ES-I3 (cell line): ENCODE results near the gene NDUFAF5.
"Not testable (repeated sequence)": the region's sequence is repeated elsewhere in the genome, so short reads cannot be mapped to it uniquely, and the experiment has no call there.

ENCODE experiments used
- H3K36me3 ChIP-seq: 2 replicates; pipeline ENCODE4 v1.6.1; 2013; ENCODE audit warnings: mild to moderate bottlenecking, low read length, control low read depth, moderate library complexity; ENCODE audit not compliant: insufficient read depth
- H3K4me1 ChIP-seq: 2 replicates; pipeline ENCODE4 v1.6.1; 2013; ENCODE audit warnings: mild to moderate bottlenecking, control low read depth, low read length; ENCODE audit not compliant: insufficient read depth
- H3K9ac ChIP-seq: 2 replicates; pipeline ENCODE4 v1.6.1; 2013; ENCODE audit warnings: low read depth, mild to moderate bottlenecking, low read length, moderate library complexity
- H3K9me3 ChIP-seq: 2 replicates; pipeline ENCODE4 v1.6.1; 2013; ENCODE audit warnings: mild to moderate bottlenecking, low read length, moderate library complexity; ENCODE audit not compliant: control insufficient read depth, insufficient read depth

Gene NDUFAF5

GRCh38 chr20:13784893-13785715, at the start of gene NDUFAF5, which contains the start of gene ESF1:
TSS of gene NDUFAF5 (plus strand) at chr20:13785028. CDS start at chr20:13785069, 41 bp downstream.
TSS of gene ESF1 (minus strand) at chr20:13784919. CDS start at chr20:13783140, 1,779 bp downstream.
- Histone ChIP-seq H3K9ac (peak within 1 kb of the TSS; percentile 98), H3K36me3 (peaks cover 13% of the 10 kb centered on the region), H3K9me3 (no peaks in the 10 kb centered on the region), H3K4me1 (peaks cover 6% of the 10 kb centered on the region)

- Histone ChIP-seq H3K36me3 (peaks cover 22% of the 10 kb centered on the region), H3K4me1 (no peaks in the 10 kb centered on the region), H3K9me3 (peaks cover 3% of the 10 kb centered on the region; the same call in 1 of the 2 replicates), H3K9ac (no peak overlapping the region)
Measured at GRCh38 chr20:13735826-13736225, 49.0 kb upstream of the NDUFAF5 start.

- Histone ChIP-seq H3K36me3 (peaks cover 20% of the 10 kb centered on the region), H3K9ac (no peak overlapping the region), H3K9me3 (peaks cover 3% of the 10 kb centered on the region; the same call in 1 of the 2 replicates), H3K4me1 (no peaks in the 10 kb centered on the region)
Measured at GRCh38 chr20:13736436-13737191, 48.2 kb upstream of the NDUFAF5 start.

- not testable (repeated sequence) for H3K9ac ChIP-seq, H3K4me1 ChIP-seq, H3K36me3 ChIP-seq, H3K9me3 ChIP-seq
Measured at GRCh38 chr20:13738187-13738586, 46.6 kb upstream of the NDUFAF5 start.

GRCh38 chr20:13739731-13740649, 44.8 kb upstream of the NDUFAF5 start:
- Histone ChIP-seq H3K4me1 (no peaks in the 10 kb centered on the region), H3K36me3 (peaks cover 5% of the 10 kb centered on the region)

GRCh38 chr20:13741879-13742278, 42.9 kb upstream of the NDUFAF5 start:
- no peak overlapping the region for H3K9ac ChIP-seq
- peaks cover 5% of the 10 kb centered on the region for H3K36me3 ChIP-seq
- no peaks in the 10 kb centered on the region for H3K4me1 ChIP-seq
- peaks cover 3% of the 10 kb centered on the region; the same call in 1 of the 2 replicates for H3K9me3 ChIP-seq

More at GRCh38 chr20:13739731-13740649, 44.8 kb upstream of the NDUFAF5 start:
- Histone ChIP-seq H3K9me3 (peaks cover 3% of the 10 kb centered on the region; the same call in 1 of the 2 replicates), H3K9ac (no peak overlapping the region)

GRCh38 chr20:13744352-13744751, 40.5 kb upstream of the NDUFAF5 start:
- Histone ChIP-seq H3K36me3 (peaks cover 5% of the 10 kb centered on the region), H3K9me3 (peaks cover 3% of the 10 kb centered on the region; the same call in 1 of the 2 replicates), H3K4me1 (no peaks in the 10 kb centered on the region), H3K9ac (no peak overlapping the region)

- H3K4me1 ChIP-seq, result no peaks in the 10 kb centered on the region
- H3K9ac ChIP-seq, result no peak overlapping the region
- H3K36me3 ChIP-seq, result no peaks in the 10 kb centered on the region; the same call in none of the 2 replicates
- peaks cover under 1% of the 10 kb centered on the region; the same call in 1 of the 2 replicates for H3K9me3 ChIP-seq
Measured at GRCh38 chr20:13745784-13746183, 39.0 kb upstream of the NDUFAF5 start.

- no peaks in the 10 kb centered on the region for H3K4me1 ChIP-seq
Measured at GRCh38 chr20:13749811-13750210, 35.0 kb upstream of the NDUFAF5 start.

GRCh38 chr20:13753436-13754036, 31.3 kb upstream of the NDUFAF5 start:
- Histone ChIP-seq H3K9me3 (no peaks in the 10 kb centered on the region), H3K9ac (no peak overlapping the region), H3K36me3 (peaks cover 3% of the 10 kb centered on the region; the same call in 1 of the 2 replicates), H3K4me1 (no peaks in the 10 kb centered on the region)

More at GRCh38 chr20:13749811-13750210, 35.0 kb upstream of the NDUFAF5 start:
- Histone ChIP-seq H3K36me3 (peaks cover 3% of the 10 kb centered on the region; the same call in 1 of the 2 replicates), H3K9ac (no peak overlapping the region), H3K9me3 (no peaks in the 10 kb centered on the region)

GRCh38 chr20:13755809-13756208, 29.0 kb upstream of the NDUFAF5 start:
- H3K36me3 ChIP-seq, result peaks cover 3% of the 10 kb centered on the region
- no peaks in the 10 kb centered on the region for H3K4me1 ChIP-seq
- no peak overlapping the region for H3K9ac ChIP-seq
- H3K9me3 ChIP-seq, result no peaks in the 10 kb centered on the region

- no peaks in the 10 kb centered on the region; the same call in 1 of the 2 replicates for H3K9me3 ChIP-seq
- no peaks in the 10 kb centered on the region for H3K4me1 ChIP-seq
- no peaks in the 10 kb centered on the region; the same call in none of the 2 replicates for H3K36me3 ChIP-seq
- H3K9ac ChIP-seq, result no peak overlapping the region
Measured at GRCh38 chr20:13756551-13756950, 28.3 kb upstream of the NDUFAF5 start.

GRCh38 chr20:13758884-13759283, 25.9 kb upstream of the NDUFAF5 start:
- Histone ChIP-seq H3K9me3 (no peaks in the 10 kb centered on the region; the same call in 1 of the 2 replicates), H3K36me3 (no peaks in the 10 kb centered on the region; the same call in 1 of the 2 replicates), H3K4me1 (no peaks in the 10 kb centered on the region), H3K9ac (no peak overlapping the region)
